Spleen (tissue), 11 donors: ENCODE results near the gene PBX1. TPM values are rescaled to one million over a fixed set of nuclear protein-coding genes. Genes with fewer than 3 reads are reported as not detected.

Experiments used
- DNase-seq: peaks from one replicate; pipeline ENCODE4 v3.0.0-alpha.2; 2020
- H3K27ac ChIP-seq, 8 donors: fragments of 200-600 bp; sonication (generic) in 7 of 8; 1 replicate in 4 of 8; 2 replicates in 4 of 8; pipeline versions ENCODE4 v1.5.0 to v1.8.0; 2016 to 2021; ENCODE audit warnings: inconsistent platforms in 4 of 8, mild to moderate bottlenecking in 4 of 8, moderate library complexity in 1 of 8
- H3K27me3 ChIP-seq, 7 donors: fragments of 200-600 bp; sonication (generic) in 6 of 7; replicated peaks in 1 of 7; 1 replicate in 4 of 7; 2 replicates in 3 of 7; pipeline versions ENCODE4 v1.5.0 to v1.8.0; 2016 to 2021; ENCODE audit warnings: inconsistent platforms in 3 of 7, mild to moderate bottlenecking in 1 of 7
- H3K36me3 ChIP-seq, 6 donors: fragments of 200-600 bp; sonication (generic) in 5 of 6; 1 replicate in 4 of 6; 2 replicates in 2 of 6; pipeline versions ENCODE4 v1.5.0 to v1.8.0; 2016 to 2021; ENCODE audit warnings: inconsistent platforms in 2 of 6
- H3K4me1 ChIP-seq, 6 donors: fragments of 200-600 bp; sonication (generic) in 5 of 6; 1 replicate in 3 of 6; 2 replicates in 3 of 6; pipeline versions ENCODE4 v1.5.0 to v1.8.0; 2016 to 2021; ENCODE audit warnings: inconsistent platforms in 3 of 6
- H3K4me3 ChIP-seq, 8 donors: fragments of 200-600 bp; sonication (generic) in 7 of 8; 1 replicate in 4 of 8; 2 replicates in 4 of 8; pipeline versions ENCODE4 v1.5.0 to v1.8.0; 2016 to 2021; ENCODE audit warnings: inconsistent platforms in 4 of 8, mild to moderate bottlenecking in 4 of 8, moderate library complexity in 2 of 8
- H3K9me3 ChIP-seq, 8 donors: fragments of 200-600 bp; sonication (generic) in 7 of 8; 1 replicate in 4 of 8; 2 replicates in 4 of 8; pipeline versions ENCODE4 v1.5.0 to v1.8.0; 2016 to 2021; ENCODE audit warnings: inconsistent platforms in 4 of 8
- POLR2A ChIP-seq, 3 donors: fragments of 450-650 bp; IDR thresholded peaks; one replicate each; pipeline ENCODE4 v1.5.1; 2017; ENCODE audit warnings: antibody characterized with exemption in 3 of 3, mild to moderate bottlenecking in 1 of 3
- POLR2AphosphoS5 ChIP-seq, 3 donors: sonication (generic); formaldehyde crosslinking; IDR thresholded peaks; one replicate each; pipeline ENCODE4 v1.5.1; 2017; ENCODE audit warnings: antibody characterized with exemption in 3 of 3
- WGBS, 5 donors: extraction: QIAGEN DNeasy Blood & Tissue Kit in 3 of 5; methylation state at CpG; one replicate each; pipeline versions ENCODE4 v1.1.5 to v1.1.7; 2013 to 2018; 5-methylcytosine and 5-hydroxymethylcytosine counted together
- intact Hi-C: fragments of 100-400 bp; cut with DNase I; formaldehyde crosslinking; loops from one replicate; pipeline ENCODE4 v1.15.0; 2023; ENCODE audit warnings: low total_unique reads
- polyA plus RNA-seq, 3 donors: library from polyadenylated mRNA; stranded (reverse); fragments of 200-250 nt; gene quantifications; one replicate each; pipeline ENCODE4 v1.2.1, GENCODE V29; 2013
- total RNA-seq, 7 donors: library from RNA; depleted of rRNA in 3 of 7; stranded (reverse); fragments of >200 nt in 3 of 7; fragmentation: NEBNext Ultra II Directional in 4 of 7; extraction: Animal tissue kit (Norgen Biotek cat#: 25700) in 4 of 7; gene quantifications; one replicate each; pipeline versions ENCODE4 v1.1.0 to v1.2.1, GENCODE V29; 2016 to 2021
- TF ChIP-seq, protein P1 (sequence below), 11 experiments: fragments of 200-600 bp in 7 of 11; fragments of 450-650 bp in 4 of 11; sonication (generic) in 4 of 11; IDR thresholded peaks in 8 of 11; conservative IDR thresholded peaks in 3 of 11; 1 replicate in 7 of 11; 2 replicates in 4 of 11; pipeline versions ENCODE4 v1.4.0 to v1.8.0; 2016 to 2021; ENCODE audit warnings: antibody characterized with exemption in 11 of 11, inconsistent platforms in 4 of 11, mild to moderate bottlenecking in 1 of 11
- donor health status: healthy with polysubstance abuse.
- donor health status: DM: no; HTN: no; CAD: no; lungs with moderate emphysema.
- donor health status: DM: no; HTN: no; CAD: no.
- donor health status: Bipolar disorder and iron deficiency.
- donor health status: healthy.
- donor health status: DM: no; HTN: no; CAD: no.
- donor health status: DM: yes; HTN: yes; CAD: no.

Gene PBX1
- total and polyA plus RNA-seq, 10 donors = 3.4 to 79.5 (median 31.8) TPM

- DNase-seq = no peak
- Histone ChIP-seq H3K4me1 (peaks cover 0 to 10% (median 8%) of the 10 kb centered on the region in 6 donors), H3K4me3 (no peak overlapping the region), H3K27me3 (no peaks in the 10 kb centered on the region), H3K27ac (no peak overlapping the region), H3K9me3 (no peaks in the 10 kb centered on the region), H3K36me3 (no peaks in the 10 kb centered on the region)
- WGBS, 5 donors = 87 to 97% (median 94%) methylated on average over 6 of the region's 6 CpGs
- intact Hi-C loops = no loop called here
- TF ChIP-seq POLR2A (IDR thresholded peaks at IDR 0.05) (no peak), POLR2AphosphoS5 (IDR thresholded peaks at IDR 0.05) (no peak)
- TF ChIP-seq, protein P1, sequence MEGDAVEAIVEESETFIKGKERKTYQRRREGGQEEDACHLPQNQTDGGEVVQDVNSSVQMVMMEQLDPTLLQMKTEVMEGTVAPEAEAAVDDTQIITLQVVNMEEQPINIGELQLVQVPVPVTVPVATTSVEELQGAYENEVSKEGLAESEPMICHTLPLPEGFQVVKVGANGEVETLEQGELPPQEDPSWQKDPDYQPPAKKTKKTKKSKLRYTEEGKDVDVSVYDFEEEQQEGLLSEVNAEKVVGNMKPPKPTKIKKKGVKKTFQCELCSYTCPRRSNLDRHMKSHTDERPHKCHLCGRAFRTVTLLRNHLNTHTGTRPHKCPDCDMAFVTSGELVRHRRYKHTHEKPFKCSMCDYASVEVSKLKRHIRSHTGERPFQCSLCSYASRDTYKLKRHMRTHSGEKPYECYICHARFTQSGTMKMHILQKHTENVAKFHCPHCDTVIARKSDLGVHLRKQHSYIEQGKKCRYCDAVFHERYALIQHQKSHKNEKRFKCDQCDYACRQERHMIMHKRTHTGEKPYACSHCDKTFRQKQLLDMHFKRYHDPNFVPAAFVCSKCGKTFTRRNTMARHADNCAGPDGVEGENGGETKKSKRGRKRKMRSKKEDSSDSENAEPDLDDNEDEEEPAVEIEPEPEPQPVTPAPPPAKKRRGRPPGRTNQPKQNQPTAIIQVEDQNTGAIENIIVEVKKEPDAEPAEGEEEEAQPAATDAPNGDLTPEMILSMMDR (IDR thresholded peaks at IDR 0.05 in 8 of 11, conservative IDR thresholded peaks at IDR 0.05 in 3 of 11) = no peak
These were observed 123.6 kb downstream of the PBX1 start for GRCh38 chr1:164682570-164682969.

DNA sequence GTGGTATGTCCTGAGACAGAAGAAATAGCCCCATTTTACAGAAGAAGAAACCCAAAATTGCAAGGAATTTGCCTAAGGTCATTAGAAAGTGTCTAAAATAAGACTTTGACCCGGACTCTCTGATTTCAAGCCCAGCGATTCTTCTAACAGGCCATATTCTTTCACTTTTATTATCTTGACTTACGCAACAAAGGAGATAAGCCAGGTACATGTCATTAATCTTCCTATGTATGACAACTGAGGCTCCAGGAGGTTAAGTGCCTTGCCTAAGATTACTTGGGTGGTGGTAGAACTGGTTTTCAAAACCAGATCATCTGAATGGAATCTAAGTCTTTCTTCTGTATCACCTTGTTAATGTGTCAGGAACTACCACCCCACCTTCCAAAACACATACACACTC is 124.3 kb downstream of the PBX1 start:
- intact Hi-C loops = no loop called here

GRCh38 chr1:164685266-164686035 is 126.5 kb downstream of the PBX1 start:
- Histone ChIP-seq H3K4me1 (peaks cover 0 to 10% (median 8%) of the 10 kb centered on the region in 6 donors), H3K4me3 (no peak overlapping the region), H3K9me3 (no peaks in the 10 kb centered on the region), H3K27me3 (no peaks in the 10 kb centered on the region), H3K36me3 (no peaks in the 10 kb centered on the region), H3K27ac (no peak overlapping the region)
- no peak for DNase-seq
- 43 to 55% (median 52%) methylated on average over 3 of the region's 3 CpGs for WGBS, 5 donors
- intact Hi-C loops = no loop called here
- TF ChIP-seq POLR2A (IDR thresholded peaks at IDR 0.05) = no peak

More for the DNA sequence above, 124.3 kb downstream of the PBX1 start:
- Histone ChIP-seq H3K9me3 (no peaks in the 10 kb centered on the region), H3K27me3 (no peaks in the 10 kb centered on the region), H3K36me3 (no peaks in the 10 kb centered on the region), H3K27ac (no peak overlapping the region), H3K4me1 (peaks cover 0 to 10% (median 8%) of the 10 kb centered on the region in 6 donors), H3K4me3 (no peak overlapping the region)
- no peak for DNase-seq
- WGBS, 5 donors = 88 to 98% (median 91%) methylated on average over 3 of the region's 3 CpGs
- TF ChIP-seq POLR2AphosphoS5 (IDR thresholded peaks at IDR 0.05) = no peak
- TF ChIP-seq POLR2A (IDR thresholded peaks at IDR 0.05) = no peak
- TF ChIP-seq, protein P1 (IDR thresholded peaks at IDR 0.05 in 8 of 11, conservative IDR thresholded peaks at IDR 0.05 in 3 of 11) = no peak

DNA sequence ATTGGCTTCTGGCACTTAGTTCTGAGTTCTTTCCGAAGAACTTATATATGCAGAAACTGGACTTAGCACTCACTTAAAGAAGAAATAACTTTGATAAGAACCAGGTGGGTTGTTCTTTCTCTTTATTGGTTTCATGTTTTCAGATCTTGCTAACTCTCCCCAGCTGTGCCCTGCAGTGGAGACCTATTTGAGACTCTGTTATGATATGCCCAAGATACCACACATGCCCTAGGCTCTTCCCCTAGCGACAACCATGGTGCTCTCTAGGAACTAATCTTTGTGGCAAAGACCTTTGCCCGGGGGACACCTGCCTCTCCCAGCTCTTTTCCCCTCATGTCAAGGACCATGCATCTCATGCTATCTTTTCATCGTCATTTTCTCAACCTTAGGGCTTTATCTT is 128.8 kb downstream of the PBX1 start:
- Histone ChIP-seq H3K9me3 (no peaks in the 10 kb centered on the region), H3K27me3 (no peaks in the 10 kb centered on the region), H3K4me3 (no peak overlapping the region), H3K27ac (no peak overlapping the region), H3K36me3 (no peaks in the 10 kb centered on the region), H3K4me1 (peaks cover 0 to 10% (median 8%) of the 10 kb centered on the region in 6 donors)
- intact Hi-C loops = no loop called here
- TF ChIP-seq POLR2AphosphoS5 (IDR thresholded peaks at IDR 0.05) = no peak
- no peak for TF ChIP-seq POLR2A (IDR thresholded peaks at IDR 0.05)
- TF ChIP-seq, protein P1 (IDR thresholded peaks at IDR 0.05 in 8 of 11, conservative IDR thresholded peaks at IDR 0.05 in 3 of 11) = no peak
- 78 to 90% (median 86%) methylated on average over 4 of the region's 4 CpGs for WGBS, 5 donors
- no peak for DNase-seq
